Measurements from ENCODE around the gene GPR161.

The GPR161 gene

GRCh38 chr1:168170564-168171508 is 34.1 kb upstream of the GPR161 start:
- TF ChIP-seq ZFX (IDR thresholded peaks at IDR 0.05) (no peak), CTCF (conservative IDR thresholded peaks at IDR 0.05) (no peak)

DNA sequence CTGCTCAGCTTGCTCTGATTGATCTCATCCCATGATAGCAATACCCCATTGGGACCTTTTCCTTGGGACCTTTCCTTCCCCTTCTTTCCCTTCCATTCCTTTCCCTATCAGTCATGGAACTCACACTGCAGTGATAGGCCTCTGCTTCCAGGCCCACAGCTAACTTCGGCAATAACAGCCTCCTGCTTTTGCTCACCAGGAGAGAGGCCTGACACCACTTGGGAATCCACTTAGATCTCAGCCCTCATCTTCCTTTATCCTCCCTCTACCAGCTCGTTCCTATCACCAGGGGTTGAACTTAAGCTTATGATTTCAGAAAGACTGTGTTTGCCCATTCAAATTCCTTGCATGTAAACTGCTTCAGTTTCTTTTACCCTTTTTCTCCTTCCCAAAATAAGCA is 31.1 kb upstream of the GPR161 start:
- TF ChIP-seq ZFX (IDR thresholded peaks at IDR 0.05) (no peak), CTCF (conservative IDR thresholded peaks at IDR 0.05) (no peak)
- no peak overlapping the region for H3K27ac ChIP-seq

More at GRCh38 chr1:168170564-168171508, 34.1 kb upstream of the GPR161 start:
- H3K27ac ChIP-seq, result no peak overlapping the region

DNA sequence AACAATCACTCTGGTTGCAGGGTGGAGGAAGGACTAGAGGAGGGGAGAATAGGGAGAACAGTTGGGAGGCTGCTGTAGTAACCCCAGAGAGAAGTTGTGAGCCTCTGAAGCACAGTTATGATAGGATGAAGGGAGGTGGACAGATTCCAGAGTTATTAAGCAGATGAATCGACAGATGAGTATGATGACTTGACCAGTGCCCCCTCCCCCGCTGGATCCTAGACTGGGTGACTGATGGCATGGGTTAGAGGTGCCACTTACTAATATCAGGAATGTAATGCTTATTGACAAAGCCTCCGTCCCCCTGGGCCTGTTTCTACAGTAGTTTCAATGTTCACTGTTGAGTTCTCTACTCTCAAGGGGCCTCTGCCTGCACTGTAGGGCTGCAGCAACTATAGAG is 28.0 kb upstream of the GPR161 start:
- TF ChIP-seq CTCF (conservative IDR thresholded peaks at IDR 0.05) (no peak), ZFX (IDR thresholded peaks at IDR 0.05) (no peak)
- H3K27ac ChIP-seq, result no peak overlapping the region

DNA sequence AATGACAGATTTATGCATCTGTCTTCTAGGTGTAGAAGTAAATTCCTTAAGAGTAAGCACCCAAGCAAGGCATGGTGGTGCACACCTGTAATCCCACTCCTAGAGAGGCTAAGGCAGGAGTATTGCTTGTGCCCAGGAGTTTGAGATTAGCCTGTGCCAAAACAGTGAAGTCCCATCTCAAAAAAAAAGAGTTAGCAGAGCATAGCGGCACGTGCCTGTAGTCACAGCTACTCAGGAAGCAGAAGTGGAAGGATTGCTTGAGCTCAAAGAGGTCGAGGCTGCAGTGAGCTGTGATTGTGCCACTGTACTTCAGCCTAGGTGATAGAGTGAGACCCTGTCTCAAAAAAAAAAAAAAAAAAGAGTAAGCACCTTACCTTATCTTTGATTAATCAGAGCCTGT is 26.9 kb upstream of the GPR161 start:
- TF ChIP-seq CTCF (conservative IDR thresholded peaks at IDR 0.05) (no peak), ZFX (IDR thresholded peaks at IDR 0.05) (no peak)
- no peak overlapping the region for H3K27ac ChIP-seq

GRCh38 chr1:168161459-168161858 is 24.7 kb upstream of the GPR161 start:
- TF ChIP-seq CTCF (conservative IDR thresholded peaks at IDR 0.05), result no peak
- no peak overlapping the region for H3K27ac ChIP-seq

- no peak overlapping the region for H3K27ac ChIP-seq
- TF ChIP-seq ZFX (IDR thresholded peaks at IDR 0.05) (no peak), CTCF (conservative IDR thresholded peaks at IDR 0.05) (no peak)
Measured at GRCh38 chr1:168159979-168160378, 23.2 kb upstream of the GPR161 start.

DNA sequence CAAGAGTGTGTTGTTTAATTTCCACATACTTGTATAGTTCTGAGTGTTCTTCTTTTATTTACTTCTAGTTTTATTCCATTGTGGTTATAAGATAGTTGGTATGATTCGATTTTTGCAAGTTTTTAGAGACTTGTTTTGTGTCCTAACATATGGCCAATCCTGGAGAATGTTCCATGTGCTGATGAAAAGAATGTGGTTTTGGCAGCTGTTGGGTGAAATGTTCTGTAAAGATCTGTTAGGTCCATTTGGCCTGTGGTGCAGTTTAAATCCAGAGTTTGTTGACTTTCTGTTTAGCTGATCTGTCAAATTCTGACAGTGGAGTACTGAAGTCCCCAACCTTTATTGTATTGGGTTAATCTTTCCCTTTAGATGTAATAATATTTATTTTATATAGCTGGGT is 22.5 kb upstream of the GPR161 start:
- no peak overlapping the region for H3K27ac ChIP-seq
- TF ChIP-seq CTCF (conservative IDR thresholded peaks at IDR 0.05), result no peak
- no peak for TF ChIP-seq ZFX (IDR thresholded peaks at IDR 0.05)
